Measurements from ENCODE around the gene DUSP15. TPM values are rescaled to one million over a fixed set of nuclear protein-coding genes. Genes with fewer than 3 reads are reported as not detected.

DUSP15 gene
- total and polyA plus RNA-seq, 2 of the 8 experiments (the other 6 are each of a cell fraction or from before 2014, with no cell fraction given), result 0.91 to 3.2 TPM

DNA sequence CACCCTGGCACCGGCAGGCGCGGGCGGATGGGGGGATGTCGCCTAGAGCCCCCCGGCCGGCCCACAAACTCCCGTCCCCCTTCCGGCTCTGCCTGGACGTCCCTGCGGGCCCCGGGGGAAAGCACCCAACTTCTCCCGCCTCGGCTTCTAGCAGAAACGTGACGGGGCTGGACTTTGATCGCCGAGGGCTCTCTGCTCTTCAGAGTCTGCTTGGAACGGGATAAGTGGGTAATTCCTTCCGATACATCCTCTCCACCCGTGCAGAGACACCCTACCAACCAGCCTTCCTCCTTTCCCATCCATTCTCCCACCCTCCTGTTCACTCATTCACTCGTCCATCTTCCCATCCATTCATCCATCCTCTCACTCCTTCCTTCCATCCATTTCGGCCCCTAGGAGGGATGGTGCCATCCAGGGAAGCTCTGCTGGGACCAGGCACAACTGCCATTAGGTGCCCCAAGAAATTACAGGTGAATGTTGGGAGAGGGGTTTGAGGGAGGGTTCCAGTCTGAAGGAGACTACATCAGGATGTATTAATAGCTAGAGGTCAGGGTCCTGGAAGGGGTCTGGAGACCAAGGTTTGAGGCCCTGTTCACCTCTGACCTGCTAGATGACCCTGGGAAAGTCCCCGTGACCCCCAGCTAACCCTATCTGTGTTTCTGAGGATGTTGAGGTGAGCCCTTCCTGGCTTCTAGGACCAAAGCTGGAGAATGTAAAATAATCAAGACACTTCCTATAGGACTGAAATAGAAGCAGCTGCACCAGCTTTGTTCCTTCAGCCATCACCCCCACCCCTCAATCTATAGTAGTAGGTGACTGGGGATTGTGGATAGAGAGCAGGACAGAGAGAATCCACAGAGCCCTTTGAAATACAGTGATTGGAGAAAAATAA lies 645 bp upstream of the DUSP15 start (continued):
- TF ChIP-seq, protein P1, sequence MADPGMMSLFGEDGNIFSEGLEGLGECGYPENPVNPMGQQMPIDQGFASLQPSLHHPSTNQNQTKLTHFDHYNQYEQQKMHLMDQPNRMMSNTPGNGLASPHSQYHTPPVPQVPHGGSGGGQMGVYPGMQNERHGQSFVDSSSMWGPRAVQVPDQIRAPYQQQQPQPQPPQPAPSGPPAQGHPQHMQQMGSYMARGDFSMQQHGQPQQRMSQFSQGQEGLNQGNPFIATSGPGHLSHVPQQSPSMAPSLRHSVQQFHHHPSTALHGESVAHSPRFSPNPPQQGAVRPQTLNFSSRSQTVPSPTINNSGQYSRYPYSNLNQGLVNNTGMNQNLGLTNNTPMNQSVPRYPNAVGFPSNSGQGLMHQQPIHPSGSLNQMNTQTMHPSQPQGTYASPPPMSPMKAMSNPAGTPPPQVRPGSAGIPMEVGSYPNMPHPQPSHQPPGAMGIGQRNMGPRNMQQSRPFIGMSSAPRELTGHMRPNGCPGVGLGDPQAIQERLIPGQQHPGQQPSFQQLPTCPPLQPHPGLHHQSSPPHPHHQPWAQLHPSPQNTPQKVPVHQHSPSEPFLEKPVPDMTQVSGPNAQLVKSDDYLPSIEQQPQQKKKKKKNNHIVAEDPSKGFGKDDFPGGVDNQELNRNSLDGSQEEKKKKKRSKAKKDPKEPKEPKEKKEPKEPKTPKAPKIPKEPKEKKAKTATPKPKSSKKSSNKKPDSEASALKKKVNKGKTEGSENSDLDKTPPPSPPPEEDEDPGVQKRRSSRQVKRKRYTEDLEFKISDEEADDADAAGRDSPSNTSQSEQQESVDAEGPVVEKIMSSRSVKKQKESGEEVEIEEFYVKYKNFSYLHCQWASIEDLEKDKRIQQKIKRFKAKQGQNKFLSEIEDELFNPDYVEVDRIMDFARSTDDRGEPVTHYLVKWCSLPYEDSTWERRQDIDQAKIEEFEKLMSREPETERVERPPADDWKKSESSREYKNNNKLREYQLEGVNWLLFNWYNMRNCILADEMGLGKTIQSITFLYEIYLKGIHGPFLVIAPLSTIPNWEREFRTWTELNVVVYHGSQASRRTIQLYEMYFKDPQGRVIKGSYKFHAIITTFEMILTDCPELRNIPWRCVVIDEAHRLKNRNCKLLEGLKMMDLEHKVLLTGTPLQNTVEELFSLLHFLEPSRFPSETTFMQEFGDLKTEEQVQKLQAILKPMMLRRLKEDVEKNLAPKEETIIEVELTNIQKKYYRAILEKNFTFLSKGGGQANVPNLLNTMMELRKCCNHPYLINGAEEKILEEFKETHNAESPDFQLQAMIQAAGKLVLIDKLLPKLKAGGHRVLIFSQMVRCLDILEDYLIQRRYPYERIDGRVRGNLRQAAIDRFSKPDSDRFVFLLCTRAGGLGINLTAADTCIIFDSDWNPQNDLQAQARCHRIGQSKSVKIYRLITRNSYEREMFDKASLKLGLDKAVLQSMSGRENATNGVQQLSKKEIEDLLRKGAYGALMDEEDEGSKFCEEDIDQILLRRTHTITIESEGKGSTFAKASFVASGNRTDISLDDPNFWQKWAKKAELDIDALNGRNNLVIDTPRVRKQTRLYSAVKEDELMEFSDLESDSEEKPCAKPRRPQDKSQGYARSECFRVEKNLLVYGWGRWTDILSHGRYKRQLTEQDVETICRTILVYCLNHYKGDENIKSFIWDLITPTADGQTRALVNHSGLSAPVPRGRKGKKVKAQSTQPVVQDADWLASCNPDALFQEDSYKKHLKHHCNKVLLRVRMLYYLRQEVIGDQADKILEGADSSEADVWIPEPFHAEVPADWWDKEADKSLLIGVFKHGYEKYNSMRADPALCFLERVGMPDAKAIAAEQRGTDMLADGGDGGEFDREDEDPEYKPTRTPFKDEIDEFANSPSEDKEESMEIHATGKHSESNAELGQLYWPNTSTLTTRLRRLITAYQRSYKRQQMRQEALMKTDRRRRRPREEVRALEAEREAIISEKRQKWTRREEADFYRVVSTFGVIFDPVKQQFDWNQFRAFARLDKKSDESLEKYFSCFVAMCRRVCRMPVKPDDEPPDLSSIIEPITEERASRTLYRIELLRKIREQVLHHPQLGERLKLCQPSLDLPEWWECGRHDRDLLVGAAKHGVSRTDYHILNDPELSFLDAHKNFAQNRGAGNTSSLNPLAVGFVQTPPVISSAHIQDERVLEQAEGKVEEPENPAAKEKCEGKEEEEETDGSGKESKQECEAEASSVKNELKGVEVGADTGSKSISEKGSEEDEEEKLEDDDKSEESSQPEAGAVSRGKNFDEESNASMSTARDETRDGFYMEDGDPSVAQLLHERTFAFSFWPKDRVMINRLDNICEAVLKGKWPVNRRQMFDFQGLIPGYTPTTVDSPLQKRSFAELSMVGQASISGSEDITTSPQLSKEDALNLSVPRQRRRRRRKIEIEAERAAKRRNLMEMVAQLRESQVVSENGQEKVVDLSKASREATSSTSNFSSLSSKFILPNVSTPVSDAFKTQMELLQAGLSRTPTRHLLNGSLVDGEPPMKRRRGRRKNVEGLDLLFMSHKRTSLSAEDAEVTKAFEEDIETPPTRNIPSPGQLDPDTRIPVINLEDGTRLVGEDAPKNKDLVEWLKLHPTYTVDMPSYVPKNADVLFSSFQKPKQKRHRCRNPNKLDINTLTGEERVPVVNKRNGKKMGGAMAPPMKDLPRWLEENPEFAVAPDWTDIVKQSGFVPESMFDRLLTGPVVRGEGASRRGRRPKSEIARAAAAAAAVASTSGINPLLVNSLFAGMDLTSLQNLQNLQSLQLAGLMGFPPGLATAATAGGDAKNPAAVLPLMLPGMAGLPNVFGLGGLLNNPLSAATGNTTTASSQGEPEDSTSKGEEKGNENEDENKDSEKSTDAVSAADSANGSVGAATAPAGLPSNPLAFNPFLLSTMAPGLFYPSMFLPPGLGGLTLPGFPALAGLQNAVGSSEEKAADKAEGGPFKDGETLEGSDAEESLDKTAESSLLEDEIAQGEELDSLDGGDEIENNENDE (IDR thresholded peaks at IDR 0.05; ENCODE audit: insufficient replicate concordance, low read length), result no peak
- TF ChIP-seq CBX8 (IDR thresholded peaks at IDR 0.05; ENCODE audit: borderline replicate concordance, low read depth, low read length) (no peak), EGR1 (IDR thresholded peaks at IDR 0.05; ENCODE audit: borderline replicate concordance, low read depth, low read length) (no peak), RBBP5 (IDR thresholded peaks at IDR 0.05; ENCODE audit: borderline replicate concordance, low read depth, low read length) (no peak), TCF12 (IDR thresholded peaks at IDR 0.05; ENCODE audit: low read depth, low read length) (no peak), ASH2L (IDR thresholded peaks at IDR 0.05; ENCODE audit: low read length) (peak; percentile 9), RXRA (IDR thresholded peaks at IDR 0.05; ENCODE audit: insufficient read depth, low read depth, low read length) (0 out of 2 replicates have a peak, but pooled peaks have one; percentile 75), TBP (IDR thresholded peaks at IDR 0.05; ENCODE audit: low read depth, low read length) (no peak), CHD1 (IDR thresholded peaks at IDR 0.05; ENCODE audit: low read depth, low read length) (no peak), KDM4A (IDR thresholded peaks at IDR 0.05; ENCODE audit: low read depth, low read length, severe bottlenecking) (peak; percentile 15)

All from H1 (cell line).